Ovary (tissue), 3 donors: ENCODE data around the gene TRAF2.

Experiments
- EP300 ChIP-seq: sonication (generic); formaldehyde crosslinking; IDR thresholded peaks from one replicate; pipeline ENCODE4 v1.6.1; 2017; ENCODE audit warnings: antibody characterized with exemption
- POLR2A ChIP-seq: fragments of 450-650 bp; IDR thresholded peaks from one replicate; pipeline ENCODE4 v1.6.1; 2017; ENCODE audit warnings: antibody characterized with exemption, mild to moderate bottlenecking, moderate library complexity
- TF ChIP-seq, protein P1 (sequence below), 3 donors: fragments of 450-650 bp in 2 of 3; fragments of 200-600 bp in 1 of 3; IDR thresholded peaks; one replicate each; pipeline versions ENCODE4 v1.5.1 to v1.8.0; 2016 to 2022; ENCODE audit warnings: antibody characterized with exemption in 3 of 3, mild to moderate bottlenecking in 1 of 3
- donor health status: DM: no; HTN: no; CAD: no.

DNA sequence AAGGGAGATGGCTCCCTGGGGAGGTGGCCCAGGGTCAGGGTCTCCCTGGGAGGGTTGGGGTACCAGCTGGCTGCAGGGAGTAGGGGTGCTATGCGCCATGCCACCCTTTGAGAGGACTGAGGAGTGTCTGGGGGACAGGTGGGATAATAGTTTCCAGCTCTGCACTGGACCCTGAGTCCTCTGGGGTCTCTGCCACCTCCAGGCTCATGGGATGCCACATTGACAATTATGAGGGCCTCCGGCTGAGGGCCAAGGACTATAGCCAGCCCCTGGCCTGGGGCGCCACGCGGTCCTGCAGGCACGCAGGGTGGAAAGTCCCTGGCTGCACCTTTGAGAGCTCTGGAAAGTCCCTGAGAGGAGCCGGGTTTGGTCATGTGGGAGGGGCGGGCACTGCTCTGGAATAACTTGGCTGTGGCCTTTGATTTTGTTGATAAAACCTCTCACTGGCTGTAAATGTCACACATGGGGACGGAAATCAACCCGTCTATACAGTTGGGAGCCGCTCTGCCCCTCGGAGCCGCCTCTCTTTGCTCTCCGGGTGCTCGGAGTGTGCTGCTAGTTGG is 16.0 kb downstream of the TRAF2 start:
- TF ChIP-seq POLR2A (no peak), EP300 (no peak)
- TF ChIP-seq, protein P1, sequence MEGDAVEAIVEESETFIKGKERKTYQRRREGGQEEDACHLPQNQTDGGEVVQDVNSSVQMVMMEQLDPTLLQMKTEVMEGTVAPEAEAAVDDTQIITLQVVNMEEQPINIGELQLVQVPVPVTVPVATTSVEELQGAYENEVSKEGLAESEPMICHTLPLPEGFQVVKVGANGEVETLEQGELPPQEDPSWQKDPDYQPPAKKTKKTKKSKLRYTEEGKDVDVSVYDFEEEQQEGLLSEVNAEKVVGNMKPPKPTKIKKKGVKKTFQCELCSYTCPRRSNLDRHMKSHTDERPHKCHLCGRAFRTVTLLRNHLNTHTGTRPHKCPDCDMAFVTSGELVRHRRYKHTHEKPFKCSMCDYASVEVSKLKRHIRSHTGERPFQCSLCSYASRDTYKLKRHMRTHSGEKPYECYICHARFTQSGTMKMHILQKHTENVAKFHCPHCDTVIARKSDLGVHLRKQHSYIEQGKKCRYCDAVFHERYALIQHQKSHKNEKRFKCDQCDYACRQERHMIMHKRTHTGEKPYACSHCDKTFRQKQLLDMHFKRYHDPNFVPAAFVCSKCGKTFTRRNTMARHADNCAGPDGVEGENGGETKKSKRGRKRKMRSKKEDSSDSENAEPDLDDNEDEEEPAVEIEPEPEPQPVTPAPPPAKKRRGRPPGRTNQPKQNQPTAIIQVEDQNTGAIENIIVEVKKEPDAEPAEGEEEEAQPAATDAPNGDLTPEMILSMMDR (IDR thresholded peaks at IDR 0.05): no peak
